ENCODE measurements around the gene NOD2.
A peak's percentile ranks its signal among the peaks of the same experiment; 100 is the strongest.

NOD2 gene

DNA sequence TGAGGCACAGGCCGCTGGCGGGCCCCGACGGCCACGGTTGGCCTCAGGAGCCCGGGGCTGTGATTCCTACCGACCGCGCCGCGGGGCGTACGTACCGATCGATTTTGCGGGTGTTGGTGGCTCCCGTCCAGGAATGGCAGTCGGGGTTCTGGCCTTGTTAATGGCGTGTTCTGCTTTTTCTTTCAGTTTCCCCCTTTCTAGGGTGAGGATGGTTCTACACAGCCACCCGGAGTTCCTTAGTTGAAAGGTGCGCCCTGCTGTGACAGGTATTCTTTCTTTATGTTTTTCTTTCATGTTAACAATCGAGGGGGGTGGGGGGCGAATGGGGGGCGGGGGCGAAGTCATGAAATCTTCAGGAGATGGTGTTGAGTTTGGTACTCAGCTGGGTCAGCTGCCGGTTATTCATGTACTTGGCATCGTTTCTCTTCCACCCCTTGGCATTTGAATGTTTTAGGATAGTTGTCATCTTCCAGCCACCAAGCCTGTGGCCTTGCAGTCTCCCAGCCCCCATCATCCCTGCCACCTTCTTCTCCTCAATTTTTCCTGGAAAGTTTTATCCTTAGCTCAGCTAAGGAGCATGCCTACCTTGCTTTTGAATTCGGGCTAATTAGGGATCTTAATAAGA lies 49.3 kb downstream of the NOD2 start:
- DNase-seq (ENCODE audit: low spot score), result peak; percentile 54

DNA sequence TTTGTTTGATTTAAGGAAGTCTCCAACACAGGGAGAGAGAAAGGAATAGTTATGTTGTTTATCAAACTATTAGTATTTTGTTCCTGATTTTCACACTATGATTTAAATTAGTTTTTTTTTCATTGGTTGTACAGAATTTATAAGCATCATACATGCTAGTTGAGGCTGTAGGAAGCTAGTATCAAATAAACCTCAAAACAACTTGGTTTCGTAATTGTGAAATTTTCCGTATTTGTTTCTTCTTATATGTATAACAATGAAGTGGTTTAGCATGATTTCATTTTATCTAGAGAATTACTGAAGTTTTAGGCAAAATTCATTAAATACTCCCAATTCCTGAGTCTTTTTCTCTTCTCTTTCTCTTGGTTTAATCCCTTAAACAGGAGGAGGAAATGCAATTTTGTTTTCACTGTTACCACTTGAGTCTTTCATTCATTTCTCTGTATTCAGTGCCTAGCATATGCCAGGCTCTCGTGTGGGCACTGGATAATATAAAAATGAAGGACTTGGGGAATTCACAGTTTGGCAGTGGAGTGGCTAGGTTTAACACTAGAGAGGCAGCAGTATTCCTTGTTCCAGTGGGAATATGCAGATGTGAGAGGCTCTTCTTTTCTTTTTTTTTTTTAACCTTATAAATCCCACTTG lies 50.3 kb downstream of the NOD2 start:
- no peak for DNase-seq (ENCODE audit: low spot score)

DNA sequence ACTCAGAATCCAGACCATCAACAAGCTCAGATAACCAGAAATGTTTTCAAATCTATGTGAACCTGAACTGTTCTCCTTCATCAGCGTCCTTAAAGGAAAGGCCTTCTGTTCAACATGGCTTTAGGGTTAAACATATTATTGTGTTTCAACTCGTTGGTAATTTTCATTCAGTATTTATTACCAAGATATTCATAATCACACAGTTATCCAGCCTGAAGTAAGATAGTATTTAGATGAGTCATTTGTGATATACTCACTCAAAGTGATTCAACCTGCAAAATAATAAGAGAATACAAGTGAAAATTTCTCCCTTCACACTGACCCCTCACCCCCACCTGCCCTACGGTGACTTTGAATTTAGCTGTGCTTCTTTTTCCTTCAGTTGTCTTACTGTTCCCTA lies 51.5 kb downstream of the NOD2 start:
- peak; percentile 15 for DNase-seq (ENCODE audit: low spot score)

- no peak for DNase-seq (ENCODE audit: low spot score)
These were observed 52.5 kb downstream of the NOD2 start for GRCh38 chr16:50745940-50746339.

DNA sequence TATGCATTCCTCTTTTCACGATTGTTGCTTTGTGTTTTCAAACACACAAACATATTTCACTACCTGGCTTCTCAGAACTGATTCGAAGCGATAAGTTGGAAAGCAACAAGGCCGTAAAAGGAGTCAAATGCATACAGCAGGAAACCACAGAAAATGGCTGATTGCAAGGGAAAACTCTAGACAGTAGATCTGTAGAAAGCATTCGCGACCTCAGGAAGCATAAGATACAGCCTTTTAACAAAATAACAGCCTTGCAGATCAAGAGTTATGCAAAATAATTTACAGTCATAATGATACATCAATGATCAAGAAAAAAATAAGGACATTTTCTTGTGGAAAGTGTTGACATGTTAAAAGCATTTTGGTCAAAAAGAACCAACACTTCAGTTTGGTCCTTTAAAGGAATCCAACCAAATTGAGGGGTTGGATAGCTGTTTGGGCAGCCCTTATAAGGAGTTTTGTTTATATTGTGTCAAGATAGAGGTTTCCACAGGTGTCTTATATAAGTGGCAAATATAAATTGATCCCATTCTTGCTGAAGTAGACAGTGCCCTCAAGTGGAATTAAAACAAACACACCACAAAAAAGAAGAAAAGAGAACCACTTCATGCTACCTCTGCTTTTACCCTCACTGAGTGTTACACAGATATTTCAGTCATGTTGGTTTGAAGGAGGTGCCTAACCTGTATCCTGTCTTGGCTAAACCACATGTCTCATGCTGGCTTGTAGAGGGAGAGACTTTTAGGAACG lies 54.0 kb downstream of the NOD2 start:
- DNase-seq (ENCODE audit: low spot score), result no peak

DNA sequence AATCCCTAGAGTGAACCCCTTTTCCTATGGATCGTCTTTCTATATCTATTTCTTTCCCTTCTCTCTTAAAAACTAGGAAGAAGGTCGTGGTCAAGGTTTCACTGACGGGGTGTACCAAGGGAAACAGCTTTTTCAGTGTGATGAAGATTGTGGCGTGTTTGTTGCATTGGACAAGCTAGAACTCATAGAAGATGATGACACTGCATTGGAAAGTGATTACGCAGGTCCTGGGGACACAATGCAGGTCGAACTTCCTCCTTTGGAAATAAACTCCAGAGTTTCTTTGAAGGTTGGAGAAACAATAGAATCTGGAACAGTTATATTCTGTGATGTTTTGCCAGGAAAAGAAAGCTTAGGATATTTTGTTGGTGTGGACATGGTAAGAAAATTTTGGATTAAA lies 58.1 kb downstream of the NOD2 start:
- DNase-seq (ENCODE audit: low spot score), result no peak

GRCh38 chr16:50752471-50753235 lies 59.2 kb downstream of the NOD2 start:
- DNase-seq (ENCODE audit: low spot score), result no peak

DNA sequence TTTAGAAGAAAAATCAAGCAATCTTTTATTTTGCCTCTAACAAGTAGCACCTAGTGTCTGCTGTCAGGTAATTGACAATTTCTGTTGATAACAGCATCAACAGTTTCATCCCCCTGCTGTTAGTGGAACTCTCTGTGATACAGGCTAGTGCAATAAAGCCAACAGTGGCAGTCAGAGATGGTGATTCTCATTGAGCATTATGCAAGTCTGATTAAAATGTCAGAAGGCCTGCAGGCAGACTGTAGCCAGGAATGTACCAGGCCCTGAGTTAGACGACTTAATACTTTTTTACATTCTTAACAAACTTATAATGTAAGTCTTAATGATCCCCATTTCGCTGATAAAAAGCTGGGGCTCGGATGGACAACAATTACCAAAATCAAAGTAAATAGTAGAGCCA lies 63.1 kb downstream of the NOD2 start:
- no peak for DNase-seq (ENCODE audit: low spot score)

DNA sequence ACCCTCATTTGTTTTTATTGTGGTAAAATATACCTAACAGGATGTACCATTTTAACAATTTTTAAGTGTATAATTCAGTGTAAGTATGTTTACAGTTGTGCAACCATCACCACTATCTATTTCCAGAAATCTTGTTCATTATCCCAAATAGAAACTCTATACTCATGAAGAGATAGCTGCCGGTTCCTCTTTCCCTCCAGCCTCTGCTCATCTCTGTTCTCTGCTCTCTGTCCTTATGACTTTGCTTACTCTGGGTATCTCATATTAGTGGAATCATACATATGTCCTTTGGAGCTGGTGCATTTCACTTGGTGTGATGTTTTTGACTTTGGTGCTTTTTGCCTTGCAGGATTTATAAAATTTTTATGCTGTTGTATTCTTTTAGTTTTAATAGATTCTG lies 67.9 kb downstream of the NOD2 start:
- no peak for DNase-seq (ENCODE audit: low spot score)

DNA sequence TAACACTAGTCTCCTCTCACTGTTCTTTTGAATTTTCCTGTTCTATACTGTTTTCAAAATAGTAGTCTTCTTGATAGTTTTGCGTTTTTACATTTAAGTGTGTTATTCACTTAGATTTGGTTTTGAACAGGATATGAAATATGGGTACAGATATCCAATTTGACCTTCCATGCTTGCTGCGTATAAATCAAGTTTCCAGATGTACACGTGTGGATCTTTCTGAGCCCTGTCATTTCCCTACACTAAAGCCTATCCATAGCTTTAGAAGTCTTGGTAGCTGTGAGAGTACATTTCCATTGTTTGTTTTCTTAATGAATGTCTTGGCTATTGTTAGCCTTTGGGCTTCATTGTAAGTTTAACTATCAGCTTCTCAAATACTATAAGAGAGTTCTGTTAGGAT lies 68.8 kb downstream of the NOD2 start:
- DNase-seq (ENCODE audit: low spot score), result no peak

- no peak for DNase-seq (ENCODE audit: low spot score)
These were observed 69.8 kb downstream of the NOD2 start for GRCh38 chr16:50763211-50763610.

- DNase-seq (ENCODE audit: low spot score), result no peak
These were observed 71.9 kb downstream of the NOD2 start for GRCh38 chr16:50765260-50765659.

DNA sequence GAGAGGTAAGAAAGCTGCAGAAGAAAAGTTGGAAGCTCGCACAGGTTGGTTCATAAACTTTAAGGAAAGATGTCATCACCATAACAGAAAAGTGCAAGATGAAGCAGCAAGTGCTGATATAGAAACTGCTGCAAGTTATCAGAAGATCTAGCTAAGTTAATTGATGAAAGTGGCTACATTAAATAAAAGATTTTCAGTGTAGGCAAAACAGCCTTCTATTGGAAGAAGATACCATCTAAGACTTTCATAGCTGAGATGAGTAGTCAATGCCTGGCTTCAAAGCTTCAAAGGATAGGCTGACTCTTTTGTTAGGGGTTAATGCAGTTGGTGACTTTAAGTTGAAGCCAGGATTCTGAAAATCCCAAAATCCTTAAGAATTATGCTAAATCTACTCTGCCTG lies 72.5 kb downstream of the NOD2 start:
- DNase-seq (ENCODE audit: low spot score), result no peak

- no peak for DNase-seq (ENCODE audit: low spot score)
These were observed 73.8 kb downstream of the NOD2 start for GRCh38 chr16:50767197-50767596.

- DNase-seq (ENCODE audit: low spot score), result no peak
These were observed 78.0 kb downstream of the NOD2 start for GRCh38 chr16:50771366-50771765.

- DNase-seq (ENCODE audit: low spot score), result no peak
These were observed 81.0 kb downstream of the NOD2 start for GRCh38 chr16:50774405-50774804.

- no peak for DNase-seq (ENCODE audit: low spot score)
These were observed 81.6 kb downstream of the NOD2 start for GRCh38 chr16:50774960-50775359.

DNA sequence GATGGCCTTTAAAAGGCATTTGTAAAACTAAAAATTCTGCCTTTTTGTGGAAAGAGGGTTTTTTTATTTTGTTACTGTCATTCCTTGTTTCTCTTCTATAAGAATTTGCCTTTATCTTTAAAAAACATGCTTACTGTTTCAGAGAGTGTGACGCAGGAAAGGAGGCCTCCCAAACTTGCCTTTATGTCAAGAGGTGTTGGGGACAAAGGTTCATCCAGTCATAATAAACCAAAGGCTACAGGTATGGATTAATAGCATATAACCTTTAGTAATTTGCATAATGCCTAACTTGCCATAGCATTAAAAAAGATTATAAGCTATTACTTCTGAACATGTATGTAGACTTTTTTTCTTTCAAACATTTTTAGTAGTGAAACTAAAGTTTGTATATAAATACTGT lies 82.6 kb downstream of the NOD2 start:
- DNase-seq (ENCODE audit: low spot score), result no peak

GRCh38 chr16:50778284-50779163 lies 85.1 kb downstream of the NOD2 start:
- no peak for DNase-seq (ENCODE audit: low spot score)

- DNase-seq (ENCODE audit: low spot score), result no peak
These were observed 87.6 kb downstream of the NOD2 start for GRCh38 chr16:50781043-50781442.

GRCh38 chr16:50781518-50781917 lies 88.1 kb downstream of the NOD2 start:
- no peak for DNase-seq (ENCODE audit: low spot score)
